NCI-H748 (cell line): ENCODE results near the gene MYBPHL.

ENCODE experiments used
- DNase-seq: peaks from one replicate; lab custom pipeline; 2025; ENCODE audit not compliant: unreplicated experiment; lab: John Stamatoyannopoulos, UW

MYBPHL gene

DNA sequence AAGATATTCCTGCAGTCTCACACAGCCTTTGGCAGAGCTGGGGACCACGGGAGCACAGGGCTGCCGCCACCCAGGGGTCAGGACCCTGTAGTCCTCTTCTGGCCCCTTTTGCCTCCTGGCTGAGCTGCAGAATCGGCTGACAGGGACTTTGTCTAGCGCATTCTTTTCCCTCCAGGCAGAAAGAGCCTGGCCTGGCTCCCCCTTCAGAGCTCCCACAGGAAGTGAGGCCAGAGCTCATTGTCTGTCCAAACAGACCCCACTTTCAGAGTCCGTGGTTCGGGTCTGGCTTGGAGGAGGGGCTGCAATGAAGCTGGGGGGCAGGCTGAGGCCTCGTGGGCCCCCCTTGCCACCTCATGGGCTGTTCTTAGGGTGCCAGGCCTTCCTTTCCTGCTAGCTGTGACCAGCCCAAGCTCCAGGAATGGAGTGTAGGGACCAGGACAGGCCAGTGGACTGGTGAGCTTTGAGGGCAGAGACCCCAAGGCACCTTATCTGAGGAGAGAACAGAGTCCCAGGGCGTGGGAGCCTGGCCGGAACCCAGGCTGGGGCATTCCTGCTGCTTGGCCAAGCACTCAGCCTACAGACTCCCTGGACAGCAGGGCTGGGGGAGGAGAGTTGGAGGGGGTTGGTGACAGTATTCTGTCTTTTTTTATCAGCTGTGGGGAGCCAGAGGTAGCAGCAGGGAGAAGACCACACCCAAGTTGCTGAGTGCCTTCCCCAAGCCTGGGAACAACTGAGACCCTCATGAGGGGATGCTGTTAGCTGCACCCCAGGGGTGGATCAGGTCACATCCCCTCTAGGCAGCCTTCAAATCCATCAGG lies 52.8 kb downstream of the MYBPHL start:
- peak; percentile 23 for DNase-seq

- DNase-seq = peak; percentile 23
Observed at GRCh38 chr1:109252893-109253802, 53.7 kb downstream of the MYBPHL start.

DNA sequence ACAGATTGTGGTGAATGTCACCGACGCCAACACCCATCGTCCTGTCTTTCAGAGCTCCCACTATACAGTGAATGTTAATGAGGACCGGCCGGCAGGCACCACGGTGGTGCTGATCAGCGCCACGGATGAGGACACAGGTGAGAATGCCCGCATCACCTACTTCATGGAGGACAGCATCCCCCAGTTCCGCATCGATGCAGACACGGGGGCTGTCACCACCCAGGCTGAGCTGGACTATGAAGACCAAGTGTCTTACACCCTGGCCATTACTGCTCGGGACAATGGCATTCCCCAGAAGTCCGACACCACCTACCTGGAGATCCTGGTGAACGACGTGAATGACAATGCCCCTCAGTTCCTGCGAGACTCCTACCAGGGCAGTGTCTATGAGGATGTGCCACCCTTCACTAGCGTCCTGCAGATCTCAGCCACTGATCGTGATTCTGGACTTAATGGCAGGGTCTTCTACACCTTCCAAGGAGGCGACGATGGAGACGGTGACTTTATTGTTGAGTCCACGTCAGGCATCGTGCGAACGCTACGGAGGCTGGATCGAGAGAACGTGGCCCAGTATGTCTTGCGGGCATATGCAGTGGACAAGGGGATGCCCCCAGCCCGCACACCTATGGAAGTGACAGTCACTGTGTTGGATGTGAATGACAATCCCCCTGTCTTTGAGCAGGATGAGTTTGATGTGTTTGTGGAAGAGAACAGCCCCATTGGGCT lies 54.5 kb downstream of the MYBPHL start:
- no peak for DNase-seq

DNA sequence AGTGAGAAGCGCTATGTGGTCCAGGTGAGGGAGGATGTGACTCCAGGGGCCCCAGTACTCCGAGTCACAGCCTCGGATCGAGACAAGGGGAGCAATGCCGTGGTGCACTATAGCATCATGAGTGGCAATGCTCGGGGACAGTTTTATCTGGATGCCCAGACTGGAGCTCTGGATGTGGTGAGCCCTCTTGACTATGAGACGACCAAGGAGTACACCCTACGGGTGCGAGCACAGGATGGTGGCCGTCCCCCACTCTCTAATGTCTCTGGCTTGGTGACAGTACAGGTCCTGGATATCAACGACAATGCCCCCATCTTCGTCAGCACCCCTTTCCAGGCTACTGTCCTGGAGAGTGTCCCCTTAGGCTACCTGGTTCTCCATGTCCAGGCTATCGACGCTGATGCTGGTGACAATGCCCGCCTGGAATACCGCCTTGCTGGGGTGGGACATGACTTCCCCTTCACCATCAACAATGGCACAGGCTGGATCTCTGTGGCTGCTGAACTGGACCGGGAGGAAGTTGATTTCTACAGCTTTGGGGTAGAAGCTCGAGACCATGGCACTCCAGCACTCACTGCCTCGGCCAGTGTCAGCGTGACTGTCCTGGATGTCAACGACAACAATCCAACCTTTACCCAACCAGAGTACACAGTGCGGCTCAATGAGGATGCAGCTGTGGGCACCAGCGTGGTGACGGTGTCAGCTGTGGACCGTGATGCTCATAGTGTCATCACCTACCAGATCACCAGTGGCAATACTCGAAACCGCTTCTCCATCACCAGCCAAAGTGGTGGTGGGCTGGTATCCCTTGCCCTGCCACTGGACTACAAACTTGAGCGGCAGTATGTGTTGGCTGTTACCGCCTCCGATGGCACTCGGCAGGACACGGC lies 55.3 kb downstream of the MYBPHL start:
- no peak for DNase-seq

- no peak for DNase-seq
Observed at GRCh38 chr1:109250454-109251276, 56.1 kb downstream of the MYBPHL start.

DNA sequence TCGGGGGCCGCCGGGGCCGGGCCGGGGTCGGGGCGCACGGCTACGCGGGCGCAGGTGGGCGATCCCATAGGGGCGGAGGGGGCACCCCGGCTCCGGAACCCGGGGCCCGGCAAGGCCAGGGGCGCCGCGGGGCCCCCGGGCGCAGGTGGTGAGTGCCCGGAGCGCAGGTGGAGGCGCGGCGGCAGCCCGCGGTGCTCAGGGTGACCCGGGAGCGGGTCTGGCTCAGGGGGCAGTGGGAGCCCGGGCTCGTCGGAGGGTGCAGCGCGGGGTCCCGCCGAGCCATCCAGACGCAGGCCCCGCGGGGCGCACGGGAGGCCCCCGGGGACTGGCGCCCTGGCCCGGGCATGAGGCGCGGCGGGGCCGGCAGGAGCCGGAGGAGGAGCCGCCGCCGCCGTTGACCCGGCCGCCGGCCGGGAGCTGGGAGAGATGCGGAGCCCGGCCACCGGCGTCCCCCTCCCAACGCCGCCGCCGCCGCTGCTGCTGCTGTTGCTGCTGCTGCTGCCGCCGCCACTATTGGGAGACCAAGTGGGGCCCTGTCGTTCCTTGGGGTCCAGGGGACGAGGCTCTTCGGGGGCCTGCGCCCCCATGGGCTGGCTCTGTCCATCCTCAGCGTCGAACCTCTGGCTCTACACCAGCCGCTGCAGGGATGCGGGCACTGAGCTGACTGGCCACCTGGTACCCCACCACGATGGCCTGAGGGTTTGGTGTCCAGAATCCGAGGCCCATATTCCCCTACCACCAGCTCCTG lies 57.0 kb downstream of the MYBPHL start:
- peak; percentile 57 for DNase-seq

- DNase-seq = peak; percentile 88
Observed at GRCh38 chr1:109248797-109249629, 57.8 kb downstream of the MYBPHL start, which contains the start of gene CELSR2. Gene CELSR2 (plus strand): TSS chr1:109249539. CDS start chr1:109250080, 541 bp downstream.

GRCh38 chr1:109248444-109248796 lies 58.4 kb downstream of the MYBPHL start:
- DNase-seq = no peak

DNA sequence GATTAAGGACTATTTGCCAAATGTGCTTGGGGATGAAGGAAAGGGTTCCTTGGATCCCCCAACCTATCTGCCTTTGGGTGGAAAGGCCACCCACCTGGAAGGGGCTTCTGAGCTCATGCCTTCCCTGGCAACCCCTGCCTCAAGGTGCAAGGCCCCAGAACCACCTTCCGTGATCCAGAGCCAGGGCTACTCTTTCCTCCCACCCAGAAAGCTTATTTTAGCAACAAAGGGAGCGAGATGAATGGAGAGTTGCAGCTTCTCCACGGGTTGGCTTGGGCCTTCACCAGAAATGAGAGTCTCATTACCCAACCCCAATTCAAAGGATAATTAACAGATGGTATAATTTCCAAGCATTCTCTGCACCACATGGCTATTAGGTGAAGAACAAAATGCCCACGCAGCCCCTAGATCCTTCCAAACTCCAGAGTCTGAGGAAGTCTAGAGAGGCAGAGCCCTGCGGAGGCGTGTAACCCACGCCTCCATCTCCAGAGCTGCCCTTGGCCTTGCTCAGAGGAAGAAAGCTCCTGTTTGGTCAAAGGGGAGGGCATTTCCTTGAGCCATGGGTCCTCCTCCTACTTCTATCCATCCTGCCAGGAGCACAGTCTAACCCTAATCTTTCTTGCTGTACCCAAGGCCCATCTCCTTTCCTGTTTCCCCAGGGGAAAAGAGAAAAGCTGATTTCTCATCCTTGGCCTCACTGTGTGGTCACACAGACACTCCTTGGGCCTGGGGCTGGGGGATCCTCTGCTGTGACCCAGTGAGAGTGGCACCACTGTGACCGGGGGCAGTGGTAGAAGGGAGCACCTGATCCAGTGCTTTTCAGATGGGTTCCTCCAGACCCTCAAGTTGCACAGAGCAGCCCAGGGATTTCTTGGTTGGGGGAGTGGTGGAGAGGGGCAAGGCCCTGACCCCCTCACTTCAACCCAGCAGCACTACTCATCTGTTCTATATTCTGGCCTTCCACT lies 59.1 kb downstream of the MYBPHL start:
- DNase-seq = no peak

GRCh38 chr1:109246141-109246551 lies 60.7 kb downstream of the MYBPHL start:
- no peak for DNase-seq

DNA sequence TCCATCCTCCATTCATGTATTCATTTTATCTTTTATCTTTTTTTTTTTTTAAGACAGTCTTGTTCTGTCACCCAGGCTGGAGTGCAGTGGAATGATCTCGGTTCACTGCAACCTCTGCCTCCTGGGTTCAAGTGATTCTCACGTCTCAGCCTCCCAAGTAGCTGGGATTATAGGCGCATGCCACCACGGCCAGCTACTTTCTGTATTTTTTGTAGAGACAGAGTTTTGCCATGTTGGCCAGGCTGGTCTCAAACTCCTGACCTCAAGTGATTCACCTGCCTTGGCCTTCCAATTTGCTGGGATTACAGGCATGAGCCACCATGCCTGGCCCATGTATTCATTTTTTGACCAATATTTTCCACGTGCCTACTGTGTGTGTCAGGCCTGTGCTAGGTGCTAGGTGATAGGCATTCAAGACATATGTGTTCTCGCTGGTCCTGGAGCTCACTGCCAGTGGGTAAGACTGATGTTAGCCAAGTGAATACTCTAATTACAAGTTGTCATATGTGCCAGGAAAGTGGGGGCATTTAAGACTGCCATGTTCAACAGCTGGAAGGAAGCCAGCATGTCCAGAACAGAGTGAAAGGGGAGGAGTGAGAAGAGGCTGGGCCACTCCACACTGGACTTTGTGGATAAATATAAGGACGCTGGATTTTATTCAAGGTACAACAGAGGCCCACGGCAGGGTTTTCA lies 62.8 kb downstream of the MYBPHL start:
- no peak for DNase-seq

- DNase-seq = no peak
Observed at GRCh38 chr1:109243221-109243620, 63.6 kb downstream of the MYBPHL start.

DNA sequence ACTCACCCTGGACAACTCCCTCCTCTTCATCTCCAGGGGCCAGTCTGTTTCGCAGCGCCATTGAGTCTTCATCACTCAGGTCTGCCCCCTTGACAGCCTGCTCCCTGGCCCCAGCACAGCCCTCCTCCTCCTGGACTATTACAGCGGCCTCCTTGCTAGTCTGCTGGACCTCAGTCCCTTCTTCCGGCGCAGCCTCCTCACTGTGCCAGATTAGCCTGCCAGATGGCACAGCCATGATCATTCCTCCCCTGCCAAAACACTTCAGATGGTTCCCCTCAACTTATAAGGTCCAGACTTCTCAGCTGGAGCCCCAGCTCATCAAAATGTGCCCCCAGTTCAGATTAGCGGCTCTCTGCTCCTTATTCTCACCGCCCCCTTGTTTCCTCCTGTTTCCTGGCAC lies 64.4 kb downstream of the MYBPHL start:
- DNase-seq = no peak
